ENCODE data around the gene OLIG1.

The OLIG1 gene

DNA sequence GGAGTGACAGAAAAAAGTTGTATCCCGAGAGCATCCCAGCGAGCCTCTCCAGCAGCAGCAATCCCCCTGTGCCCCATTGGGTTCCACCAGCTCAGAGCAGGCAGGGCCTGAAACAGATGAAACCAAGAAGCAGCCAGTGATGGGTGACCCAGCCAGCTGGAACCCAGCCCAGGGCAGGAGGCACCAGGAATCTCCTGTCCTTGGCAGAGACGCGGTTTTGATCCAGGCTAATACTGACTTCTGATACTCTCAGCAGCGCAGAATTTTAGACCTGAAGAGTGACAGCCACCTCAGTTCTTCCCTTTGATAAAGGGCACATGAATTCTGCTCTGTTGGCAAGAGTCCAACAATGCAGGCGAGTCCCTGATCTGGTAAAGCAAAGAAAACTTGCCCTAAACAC is 11.4 kb upstream of the OLIG1 start:
- TF ChIP-seq CTCF (IDR thresholded peaks at IDR 0.05; ENCODE audit: borderline replicate concordance, control extremely low read depth, extremely low read depth, insufficient read depth, missing control alignments): no peak
- no peak for DNase-seq (ENCODE audit: low spot score)
- in situ Hi-C loops (cut with MboI; ENCODE audit: low sequenced_read_pairs, unreplicated experiment): no loop called here

DNA sequence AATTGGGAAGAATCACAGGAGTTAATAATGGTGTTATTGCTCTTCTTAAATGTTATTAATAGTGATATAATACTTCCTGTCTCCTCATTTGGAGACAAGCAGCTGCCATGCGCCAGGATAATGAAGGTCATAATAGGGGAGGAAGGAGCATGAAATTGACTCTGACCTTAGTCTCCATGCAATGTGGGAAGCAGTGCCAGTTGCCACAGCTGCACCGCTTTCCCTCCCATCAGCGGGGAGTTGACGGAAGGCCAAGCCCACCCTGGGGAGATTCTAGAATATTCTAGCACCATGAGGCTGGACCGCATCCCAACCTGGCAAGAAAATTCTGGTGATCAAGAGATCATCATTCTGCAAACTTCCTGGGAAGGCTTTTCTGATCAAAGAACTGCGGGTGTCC is 11.0 kb upstream of the OLIG1 start:
- DNase-seq (ENCODE audit: low spot score): no peak
- no peak for TF ChIP-seq CTCF (IDR thresholded peaks at IDR 0.05; ENCODE audit: borderline replicate concordance, control extremely low read depth, extremely low read depth, insufficient read depth, missing control alignments)
- in situ Hi-C loops (cut with MboI; ENCODE audit: low sequenced_read_pairs, unreplicated experiment): no loop called here

- in situ Hi-C loops (cut with MboI; ENCODE audit: low sequenced_read_pairs, unreplicated experiment): no loop called here
- TF ChIP-seq CTCF (IDR thresholded peaks at IDR 0.05; ENCODE audit: borderline replicate concordance, control extremely low read depth, extremely low read depth, insufficient read depth, missing control alignments): no peak
- DNase-seq (ENCODE audit: low spot score): no peak
Observed at GRCh38 chr21:33059380-33059841, 10.5 kb upstream of the OLIG1 start.

GRCh38 chr21:33061233-33061632 is 8.7 kb upstream of the OLIG1 start:
- TF ChIP-seq CTCF (IDR thresholded peaks at IDR 0.05; ENCODE audit: borderline replicate concordance, control extremely low read depth, extremely low read depth, insufficient read depth, missing control alignments): no peak
- DNase-seq (ENCODE audit: low spot score): no peak
- in situ Hi-C loops (cut with MboI; ENCODE audit: low sequenced_read_pairs, unreplicated experiment): no loop called here

- DNase-seq (ENCODE audit: low spot score): no peak
- no peak for TF ChIP-seq CTCF (IDR thresholded peaks at IDR 0.05; ENCODE audit: borderline replicate concordance, control extremely low read depth, extremely low read depth, insufficient read depth, missing control alignments)
- in situ Hi-C loops (cut with MboI; ENCODE audit: low sequenced_read_pairs, unreplicated experiment): no loop called here
Observed at GRCh38 chr21:33063375-33063883, 6.5 kb upstream of the OLIG1 start.

- in situ Hi-C loops (cut with MboI; ENCODE audit: low sequenced_read_pairs, unreplicated experiment): no loop called here
- TF ChIP-seq CTCF (IDR thresholded peaks at IDR 0.05; ENCODE audit: borderline replicate concordance, control extremely low read depth, extremely low read depth, insufficient read depth, missing control alignments): no peak
- no peak for DNase-seq (ENCODE audit: low spot score)
Observed at GRCh38 chr21:33063907-33064622, 5.9 kb upstream of the OLIG1 start.

All from GM13976 (cell line).